Neural crest cell (in vitro differentiated cells): Measurements from ENCODE around the gene C1QTNF3. TPM values are rescaled to one million over a fixed set of nuclear protein-coding genes. Genes with fewer than 3 reads are reported as not detected.

Experiments
- DNase-seq: peaks from one replicate; pipeline ENCODE4 v3.0.0; 2021; ENCODE audit warnings: low read depth, mixed read lengths, low spot score
- H3K27ac Mint-ChIP-seq: one replicate; pipeline ENCODE4 v1.8.0; 2021; ENCODE audit warnings: mild to moderate bottlenecking, mixed read lengths; ENCODE audit not compliant: unreplicated experiment
- H3K27me3 Mint-ChIP-seq: 2 replicates; pipeline ENCODE4 v1.8.0; 2021; ENCODE audit warnings: low read depth, mild to moderate bottlenecking, mixed read lengths
- H3K36me3 Mint-ChIP-seq: 2 replicates; pipeline ENCODE4 v1.8.0; 2021; ENCODE audit warnings: low read depth, mild to moderate bottlenecking, mixed read lengths
- H3K4me1 Mint-ChIP-seq: 2 replicates; pipeline ENCODE4 v1.8.0; 2021; ENCODE audit warnings: mixed read lengths
- H3K4me3 Mint-ChIP-seq: one replicate; pipeline ENCODE4 v1.8.0; 2021; ENCODE audit warnings: mild to moderate bottlenecking, mixed read lengths
- H3K9me3 Mint-ChIP-seq: 2 replicates; pipeline ENCODE4 v1.8.0; 2021; ENCODE audit warnings: mixed read lengths
- total RNA-seq: library from RNA; stranded (reverse); gene quantifications from 2 replicates; pipeline ENCODE4 v1.2.1, GENCODE V29; 2021
- TF ChIP-seq, protein P1 (sequence below): fragments of 200-600 bp; sonication (generic); conservative IDR thresholded peaks from 2 replicates; pipeline ENCODE4 v1.5.0; 2021; ENCODE audit warnings: antibody characterized with exemption, mild to moderate bottlenecking

C1QTNF3 gene
- total RNA-seq, 1 donor from 2014 or later = 7.7 TPM

DNA sequence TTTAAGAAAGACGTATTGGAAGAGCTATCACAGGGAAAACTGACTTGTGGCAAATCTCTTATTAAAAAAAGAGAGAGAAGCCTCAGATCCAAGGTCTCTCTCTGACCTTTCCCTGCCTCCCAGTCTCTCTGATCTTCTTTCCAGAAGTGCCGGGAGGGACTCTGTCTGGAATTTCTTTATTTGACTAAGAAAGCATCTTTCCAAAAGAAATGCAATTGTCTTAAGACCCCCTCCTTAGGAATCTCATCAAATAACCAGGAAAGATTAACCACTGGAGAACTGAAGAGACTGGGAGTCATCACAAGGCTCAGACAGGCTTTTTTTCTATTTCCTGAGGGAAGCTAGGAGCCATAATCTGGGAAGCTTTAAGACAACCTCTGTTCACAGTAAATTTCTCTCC is 4.6 kb downstream of the C1QTNF3 start:
- Mint-ChIP-seq H3K4me3 (no peak overlapping the region), H3K27ac (no peak overlapping the region), H3K36me3 (peaks cover 21% of the 10 kb centered on the region), H3K9me3 (peaks cover 9% of the 10 kb centered on the region), H3K27me3 (no peaks in the 10 kb centered on the region), H3K4me1 (peaks cover 74% of the 10 kb centered on the region)
- DNase-seq = no peak
- TF ChIP-seq, protein P1, sequence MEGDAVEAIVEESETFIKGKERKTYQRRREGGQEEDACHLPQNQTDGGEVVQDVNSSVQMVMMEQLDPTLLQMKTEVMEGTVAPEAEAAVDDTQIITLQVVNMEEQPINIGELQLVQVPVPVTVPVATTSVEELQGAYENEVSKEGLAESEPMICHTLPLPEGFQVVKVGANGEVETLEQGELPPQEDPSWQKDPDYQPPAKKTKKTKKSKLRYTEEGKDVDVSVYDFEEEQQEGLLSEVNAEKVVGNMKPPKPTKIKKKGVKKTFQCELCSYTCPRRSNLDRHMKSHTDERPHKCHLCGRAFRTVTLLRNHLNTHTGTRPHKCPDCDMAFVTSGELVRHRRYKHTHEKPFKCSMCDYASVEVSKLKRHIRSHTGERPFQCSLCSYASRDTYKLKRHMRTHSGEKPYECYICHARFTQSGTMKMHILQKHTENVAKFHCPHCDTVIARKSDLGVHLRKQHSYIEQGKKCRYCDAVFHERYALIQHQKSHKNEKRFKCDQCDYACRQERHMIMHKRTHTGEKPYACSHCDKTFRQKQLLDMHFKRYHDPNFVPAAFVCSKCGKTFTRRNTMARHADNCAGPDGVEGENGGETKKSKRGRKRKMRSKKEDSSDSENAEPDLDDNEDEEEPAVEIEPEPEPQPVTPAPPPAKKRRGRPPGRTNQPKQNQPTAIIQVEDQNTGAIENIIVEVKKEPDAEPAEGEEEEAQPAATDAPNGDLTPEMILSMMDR = no peak

DNA sequence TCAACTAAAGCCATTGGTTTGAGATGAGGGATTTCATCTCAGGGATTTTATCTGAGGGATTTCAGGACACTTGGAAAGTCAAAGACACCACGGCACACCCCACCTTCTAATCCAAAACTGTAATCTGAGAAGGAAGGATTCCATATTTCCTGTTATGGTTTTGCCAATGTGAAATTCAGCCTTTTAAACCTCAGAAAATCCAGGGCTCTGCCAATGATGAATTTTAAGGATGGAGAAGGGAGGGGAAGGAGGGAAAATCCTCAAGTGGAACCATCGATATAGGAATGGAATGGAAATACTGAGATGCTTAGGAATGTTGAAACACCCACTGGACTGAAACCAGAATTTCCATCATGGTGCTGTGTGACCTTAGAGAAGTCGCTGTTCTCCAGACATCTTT is 5.3 kb downstream of the C1QTNF3 start:
- Mint-ChIP-seq H3K36me3 (peaks cover 26% of the 10 kb centered on the region), H3K9me3 (peaks cover 11% of the 10 kb centered on the region), H3K4me1 (peaks cover 73% of the 10 kb centered on the region), H3K4me3 (no peak overlapping the region), H3K27ac (no peak overlapping the region), H3K27me3 (no peaks in the 10 kb centered on the region)
- no peak for DNase-seq
- TF ChIP-seq, protein P1 = no peak

DNA sequence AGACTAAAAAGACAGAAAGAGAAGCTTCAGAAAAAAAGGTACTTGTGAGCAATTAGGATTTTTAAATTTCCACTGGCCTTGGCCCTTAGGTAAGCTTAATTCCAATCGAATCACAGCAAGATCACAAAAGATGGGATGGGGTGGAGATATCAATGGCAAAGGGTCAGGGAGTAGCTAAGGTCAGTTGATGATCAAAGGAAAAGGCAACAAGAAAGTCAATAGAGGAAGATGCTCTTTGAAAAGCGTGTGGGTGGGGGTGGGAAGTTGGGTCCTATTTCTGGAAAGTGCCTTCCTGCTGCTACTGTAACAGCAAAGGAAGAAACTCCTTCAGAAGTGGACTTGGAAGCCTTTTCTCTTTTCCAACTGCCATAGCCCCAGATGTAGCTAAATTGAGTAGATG is 7.3 kb downstream of the C1QTNF3 start:
- TF ChIP-seq, protein P1 = no peak
- H3K27ac Mint-ChIP-seq = peak overlapping the region; percentile 85
- H3K4me1 Mint-ChIP-seq = peaks cover 53% of the 10 kb centered on the region
- peak overlapping the region; percentile 28 for H3K4me3 Mint-ChIP-seq
- no peak for DNase-seq
- no peaks in the 10 kb centered on the region for H3K27me3 Mint-ChIP-seq
- peaks cover 23% of the 10 kb centered on the region for H3K36me3 Mint-ChIP-seq
- peaks cover 5% of the 10 kb centered on the region for H3K9me3 Mint-ChIP-seq

DNA sequence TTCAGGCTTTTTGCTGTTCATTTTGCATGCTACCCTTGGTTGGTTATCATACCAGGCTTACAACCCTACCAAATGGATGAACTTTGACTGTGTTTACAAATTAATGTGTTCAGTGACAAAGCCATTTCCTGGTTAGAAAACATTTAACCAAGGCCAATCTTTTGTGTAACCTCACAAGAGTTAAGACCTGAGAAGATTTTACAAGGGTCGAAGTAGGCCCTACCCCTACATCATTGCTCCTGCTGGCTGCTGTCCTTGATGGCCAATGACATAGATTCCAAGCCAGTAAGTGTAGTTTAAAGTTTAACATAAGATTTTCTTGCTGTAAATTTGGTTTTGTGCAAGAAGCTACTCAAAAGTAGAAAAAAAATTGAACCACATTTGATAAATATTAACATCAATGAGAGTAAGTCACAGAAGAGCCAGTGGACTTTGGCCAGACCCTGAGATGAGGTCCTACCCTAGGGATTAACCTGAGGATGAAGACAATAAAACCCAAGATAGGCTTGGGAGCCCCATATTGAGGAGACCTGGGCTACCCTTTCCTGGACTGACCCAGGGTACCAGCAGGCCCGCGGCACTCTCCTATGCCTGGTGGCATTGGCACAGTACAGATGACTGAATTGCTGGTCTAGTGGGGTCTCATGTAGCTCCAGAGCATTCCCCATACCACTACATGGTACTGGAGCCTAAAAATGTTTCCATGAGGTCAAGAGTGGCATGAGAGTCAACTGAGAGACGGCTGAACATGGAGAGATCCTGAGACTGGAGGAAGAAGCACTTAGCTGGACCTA is 8.3 kb downstream of the C1QTNF3 start:
- Mint-ChIP-seq H3K4me3 (no peak overlapping the region), H3K36me3 (peaks cover 27% of the 10 kb centered on the region), H3K27ac (peak overlapping the region; percentile 39), H3K27me3 (no peaks in the 10 kb centered on the region), H3K9me3 (peaks cover 8% of the 10 kb centered on the region), H3K4me1 (peaks cover 45% of the 10 kb centered on the region)
- no peak for DNase-seq
- TF ChIP-seq, protein P1 = no peak

DNA sequence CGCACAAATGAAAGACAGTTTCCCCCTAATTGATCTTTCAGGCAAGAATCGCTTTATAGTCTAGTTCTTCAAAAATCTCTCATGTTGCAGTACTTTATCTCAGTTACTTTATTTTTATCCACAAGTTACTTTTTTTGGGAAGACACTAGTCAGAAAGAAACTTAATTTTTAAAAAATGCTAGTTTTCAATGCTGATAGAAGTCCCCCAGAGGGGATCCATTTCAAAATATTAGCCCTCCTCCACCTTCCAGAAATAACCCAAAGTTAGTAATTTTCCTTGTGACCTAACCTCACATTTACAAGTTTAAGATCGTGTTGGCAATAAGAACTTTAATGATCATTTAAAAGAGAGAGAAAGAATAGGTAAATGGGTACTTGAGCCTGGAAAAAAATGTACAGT is 11.0 kb downstream of the C1QTNF3 start:
- Mint-ChIP-seq H3K4me3 (no peak overlapping the region), H3K9me3 (peaks cover 6% of the 10 kb centered on the region), H3K27ac (no peak overlapping the region), H3K36me3 (peaks cover 27% of the 10 kb centered on the region), H3K4me1 (peaks cover 19% of the 10 kb centered on the region), H3K27me3 (no peaks in the 10 kb centered on the region)
- no peak for DNase-seq
- TF ChIP-seq, protein P1 = no peak
